Activated naive CD8-positive, alpha-beta T cell treated with anti-CD3 and anti-CD28 coated beads, Interleukin-2, amount 50 U/mL, for 16 hours (primary cell): ENCODE measurements around the gene GPSM1.

ENCODE experiments used
- DNase-seq: peaks from one replicate; pipeline ENCODE4 v3.0.0-alpha.2; 2020; ENCODE audit warnings: low read depth, low spot score

The GPSM1 gene

DNA sequence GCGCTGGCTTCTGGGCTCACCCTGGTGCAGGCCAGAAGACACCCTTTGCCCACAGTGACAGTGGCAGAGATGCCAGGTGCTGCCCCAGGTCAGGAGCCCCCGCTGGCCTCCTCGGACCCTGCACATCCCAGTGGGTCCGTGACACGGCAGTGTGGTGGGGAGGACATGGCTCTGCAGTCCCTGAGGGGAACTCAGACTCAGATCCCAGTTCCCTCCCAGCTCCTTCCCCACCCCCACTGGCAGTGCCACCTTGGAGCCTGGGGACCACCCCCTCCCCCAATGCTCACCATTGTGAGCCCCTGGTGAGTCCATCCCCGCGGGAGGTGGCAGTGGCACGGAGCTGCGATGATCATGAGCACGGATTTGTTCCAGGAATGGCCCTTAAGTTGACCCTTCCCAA, 22.9 kb upstream of the GPSM1 start:
- no peak for DNase-seq

DNA sequence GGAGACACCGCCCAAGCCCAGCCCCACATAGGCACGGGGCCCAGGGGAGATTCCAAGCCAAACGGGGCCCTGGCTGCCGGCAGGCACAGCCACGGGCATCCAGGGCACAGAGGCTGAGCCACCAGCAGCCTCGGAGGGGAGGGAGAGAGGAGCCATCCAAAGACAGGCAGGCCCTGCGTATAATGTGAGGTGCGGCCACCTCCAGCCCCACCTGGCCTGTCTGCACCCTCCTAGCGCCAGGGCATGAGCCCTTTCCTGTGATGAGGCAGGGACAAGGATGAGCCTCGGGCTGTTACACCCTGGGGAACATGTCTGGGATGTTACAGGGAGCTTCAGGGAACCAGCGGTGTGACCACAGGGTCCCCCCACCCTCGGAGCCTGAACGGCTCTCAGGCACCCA, 22.4 kb upstream of the GPSM1 start:
- DNase-seq, result no peak

DNA sequence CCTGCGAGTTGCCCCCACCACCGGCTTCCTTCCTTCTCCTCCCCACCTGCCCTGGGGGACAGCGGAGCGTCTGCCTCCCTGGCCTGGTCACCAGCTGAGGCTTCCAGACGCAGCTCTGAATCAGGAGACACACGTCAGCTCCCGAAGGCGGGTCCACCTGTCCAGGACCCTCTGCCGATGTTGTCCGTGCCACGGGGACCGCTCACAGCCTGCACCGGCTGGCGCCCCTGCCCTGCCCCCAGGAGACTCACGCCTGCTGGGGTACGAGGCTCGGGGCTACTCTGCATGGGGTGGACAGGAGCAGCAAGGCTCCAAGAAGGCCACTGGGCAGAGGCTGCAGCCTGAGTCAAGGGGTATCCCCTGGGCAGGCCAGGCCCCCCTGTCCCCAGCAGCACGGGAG, 21.5 kb upstream of the GPSM1 start:
- DNase-seq, result no peak

DNA sequence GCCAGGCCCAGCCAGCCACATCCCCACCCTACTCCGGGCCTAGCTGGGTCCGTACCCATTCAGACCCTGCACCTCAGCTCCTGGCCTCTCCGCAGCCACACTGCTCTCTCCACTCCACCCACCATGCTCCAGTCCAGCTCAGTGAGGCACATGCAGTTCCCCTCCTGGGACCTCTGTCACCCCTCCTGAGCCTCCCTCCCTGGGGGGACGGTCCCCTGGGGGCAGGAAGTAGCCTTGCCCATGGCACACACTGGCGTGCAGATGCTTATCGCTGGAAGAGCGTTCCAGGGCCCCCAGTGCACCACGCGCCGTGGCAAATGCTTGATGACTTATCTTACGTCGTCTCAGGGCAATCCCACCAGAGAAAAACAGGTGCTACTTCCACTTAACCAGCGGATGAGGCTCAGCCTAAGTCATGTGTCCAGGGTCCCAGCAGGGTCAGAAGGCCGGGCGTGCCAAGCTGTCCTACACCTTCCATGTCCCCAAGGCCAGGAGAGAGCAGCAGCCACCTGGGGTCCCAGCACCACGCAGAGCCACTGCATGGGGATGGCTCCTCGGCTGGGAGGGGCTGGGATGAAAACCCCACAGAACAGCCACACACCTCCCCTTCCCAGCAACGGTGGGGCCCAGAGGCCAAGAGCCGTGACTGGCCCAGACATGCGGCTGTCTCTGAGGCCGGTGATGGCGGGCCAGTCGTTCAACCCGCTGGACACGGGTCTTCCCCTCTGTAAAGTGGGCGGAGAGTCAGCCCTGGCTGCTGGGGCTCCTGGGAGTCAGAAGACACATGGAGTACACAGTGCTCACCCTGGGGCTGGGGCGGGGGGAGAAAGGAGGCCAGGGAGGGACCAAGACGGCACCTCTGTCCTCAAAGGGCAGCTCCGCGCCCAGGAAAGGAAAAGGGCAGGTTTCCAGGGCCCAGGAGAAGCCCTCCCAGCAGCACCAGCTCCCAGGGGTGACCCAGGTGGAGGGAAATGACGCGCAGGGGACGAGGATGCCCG, 20.8 kb upstream of the GPSM1 start:
- no peak for DNase-seq

DNA sequence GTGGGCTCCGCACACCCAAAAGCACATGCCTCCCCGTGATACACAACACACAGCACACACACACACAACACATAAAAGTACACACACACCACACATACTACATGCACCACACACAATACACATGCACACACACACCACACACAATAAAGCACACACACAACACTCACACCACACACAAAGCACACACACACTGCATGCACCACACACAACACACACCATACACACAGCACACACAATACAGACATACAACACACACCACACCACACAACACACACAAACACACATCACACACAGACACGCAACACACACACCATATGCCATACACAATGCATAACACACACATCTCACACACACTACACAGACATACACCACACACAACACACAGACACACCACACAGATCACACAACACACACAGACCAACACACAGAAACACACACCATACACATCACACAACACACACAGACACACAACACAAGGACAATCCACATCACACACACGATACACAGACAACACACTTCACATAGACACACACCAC, 20.1 kb upstream of the GPSM1 start:
- no peak for DNase-seq

DNA sequence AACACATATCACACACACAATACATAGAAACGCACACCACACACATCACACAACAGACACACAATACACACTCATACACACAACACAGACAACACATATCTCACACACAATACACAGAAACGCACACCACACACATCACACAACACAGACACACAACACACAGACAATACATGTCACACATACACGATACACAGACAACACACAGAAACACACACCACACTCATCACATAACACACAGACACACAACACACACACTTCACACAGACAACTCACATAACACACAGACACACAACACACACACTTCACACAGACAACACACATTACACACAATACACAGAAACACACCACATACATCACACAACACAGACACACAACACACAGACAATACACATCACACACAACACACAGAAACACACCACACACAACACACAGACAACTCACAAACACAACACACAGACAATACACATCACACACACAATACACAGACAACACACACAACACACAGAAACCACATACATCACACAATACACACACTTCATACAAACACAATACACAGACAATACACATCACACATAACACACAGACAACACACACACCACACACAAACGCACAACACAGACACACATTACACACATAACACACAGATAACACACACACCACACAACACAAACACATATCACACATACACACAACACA, 19.2 kb upstream of the GPSM1 start:
- DNase-seq, result no peak

DNA sequence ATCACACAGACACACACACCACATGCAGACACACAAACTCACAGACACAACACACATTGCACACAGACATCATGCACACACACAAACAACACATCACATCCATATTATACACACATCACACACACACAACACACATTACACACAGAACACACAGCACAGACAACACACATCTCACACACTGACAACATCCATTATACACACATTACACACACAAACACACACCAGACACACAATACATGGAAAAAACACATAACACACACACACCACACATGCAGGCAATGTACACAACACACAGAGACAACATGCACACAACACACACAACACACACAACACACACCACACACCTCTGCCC, 18.7 kb upstream of the GPSM1 start:
- DNase-seq, result no peak

DNA sequence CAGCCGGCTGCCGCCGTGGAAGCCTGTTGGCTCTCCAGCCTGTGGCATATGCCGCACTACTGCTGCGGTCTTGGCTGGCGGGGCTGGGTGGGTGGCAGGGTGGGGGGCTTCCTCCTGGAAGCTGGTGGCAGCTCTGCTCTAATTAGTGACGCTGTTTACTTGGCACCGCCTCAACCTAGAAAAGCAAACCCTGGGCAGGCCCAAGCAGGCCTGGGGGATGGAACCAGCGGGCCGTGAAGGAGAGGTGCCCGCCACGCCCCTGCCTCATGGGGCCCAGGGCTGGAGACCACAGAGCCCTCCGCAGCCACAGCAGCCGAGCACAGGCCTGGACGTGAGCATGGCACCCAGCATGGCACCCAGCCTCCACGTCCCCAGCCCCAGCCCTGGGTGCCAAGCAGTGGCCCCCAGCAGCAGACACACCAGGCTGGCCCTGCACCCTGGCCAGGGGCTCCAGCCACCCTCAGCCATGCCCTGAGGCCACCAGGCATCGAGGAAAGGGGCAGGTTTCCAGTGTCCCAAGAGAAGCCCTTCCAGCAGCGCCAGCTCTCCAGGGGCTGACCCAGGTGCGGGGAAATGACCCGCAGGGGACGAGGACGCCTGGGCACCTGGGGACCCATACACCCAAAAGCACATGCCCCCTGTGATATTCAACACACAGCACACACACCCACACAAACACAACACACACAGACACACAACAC, 18.1 kb upstream of the GPSM1 start:
- DNase-seq, result no peak

DNA sequence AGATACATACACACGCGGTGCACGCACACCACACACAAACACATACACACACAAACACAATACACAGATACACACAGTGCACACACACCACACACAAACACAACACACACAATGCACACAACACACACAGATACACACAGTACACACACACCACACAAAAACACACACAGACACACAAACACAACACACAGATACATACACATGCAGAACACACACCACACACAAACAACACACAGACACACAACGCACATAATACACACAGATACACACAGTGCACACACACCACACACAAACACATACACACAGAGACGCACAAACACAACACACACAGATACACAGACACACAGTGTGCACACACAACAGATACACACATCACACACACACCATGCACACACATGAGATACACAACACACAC, 17.5 kb upstream of the GPSM1 start:
- DNase-seq, result no peak

DNA sequence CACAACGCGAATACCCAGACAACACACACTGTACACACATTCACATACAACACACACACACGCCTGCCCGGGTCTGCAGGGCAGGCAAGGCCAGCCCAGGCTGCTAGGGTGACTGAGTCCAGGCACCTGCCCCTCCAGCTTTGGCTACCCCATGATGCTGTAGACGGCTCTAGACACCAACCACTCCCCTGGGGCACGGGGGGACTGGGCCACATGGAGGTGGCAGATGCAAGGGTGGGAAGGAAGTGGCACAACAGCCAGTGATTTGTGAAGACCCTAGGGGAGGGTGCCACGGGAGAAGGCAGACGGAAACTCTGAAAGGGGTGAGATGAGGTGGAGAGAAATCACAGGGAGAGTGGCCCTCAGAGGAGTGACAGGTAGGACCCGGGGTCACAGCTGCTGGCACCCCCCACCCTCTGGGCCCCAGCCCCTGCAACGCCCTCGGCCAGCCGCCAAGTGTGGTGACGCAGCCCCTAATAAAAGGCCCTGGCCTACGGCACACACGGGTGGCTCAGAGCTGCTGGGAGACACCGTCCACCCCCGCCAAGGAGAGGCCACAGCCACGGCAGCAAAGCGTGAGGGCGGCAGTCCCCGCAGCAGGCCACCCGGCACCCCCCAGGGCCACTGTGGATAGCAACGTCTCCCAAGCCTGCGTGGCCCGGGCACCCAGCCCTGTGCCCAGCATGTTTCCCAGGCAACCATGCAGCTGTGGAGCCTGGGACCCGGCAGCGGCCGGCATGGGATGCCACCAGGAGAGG, 16.9 kb upstream of the GPSM1 start:
- no peak for DNase-seq

DNA sequence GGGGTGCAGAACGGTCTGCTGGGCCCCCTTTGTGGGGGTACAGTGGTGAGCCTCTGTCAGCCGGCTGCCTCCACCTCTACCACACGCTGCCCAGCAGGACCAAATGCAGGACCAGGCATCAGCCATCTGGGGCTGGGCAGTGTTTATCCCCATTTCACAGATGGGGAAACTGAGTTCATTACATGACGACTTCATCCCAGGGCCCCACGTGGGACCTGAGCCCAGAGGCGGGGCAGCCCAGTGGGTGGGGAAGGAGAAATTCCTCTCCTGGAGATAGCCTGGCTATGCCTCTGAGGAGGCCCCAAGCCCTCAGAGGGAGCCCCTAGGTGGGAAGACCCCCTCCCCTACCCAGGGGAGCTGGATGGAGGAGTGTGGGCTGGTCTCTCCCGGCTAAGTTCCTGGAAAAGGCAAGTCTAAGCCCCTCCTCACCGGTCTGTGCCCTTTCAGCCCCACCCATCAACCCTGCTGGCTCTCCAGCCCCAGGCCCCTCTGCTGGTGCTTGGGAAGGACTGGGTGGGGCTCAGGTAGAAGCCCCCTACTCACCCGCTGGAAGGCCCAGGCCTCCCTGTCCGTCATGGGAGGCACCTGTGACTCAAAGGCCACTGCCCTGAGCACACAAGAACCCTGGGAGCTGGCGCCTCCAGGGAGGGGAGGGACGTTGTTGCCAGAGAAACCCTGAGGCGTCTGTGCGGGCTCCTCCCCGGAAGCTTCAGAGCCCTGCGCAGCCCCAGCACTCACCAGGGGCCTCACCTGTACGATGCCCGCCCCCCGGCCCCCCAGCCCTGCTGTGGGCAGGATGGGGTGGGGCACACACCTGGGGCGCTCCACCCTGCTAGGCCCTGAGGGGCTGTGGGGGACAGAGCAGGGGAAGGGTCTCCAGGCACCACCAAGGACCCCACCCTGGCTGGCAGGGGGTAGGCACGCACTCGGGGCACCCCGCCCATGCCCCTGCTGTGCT, 16.0 kb upstream of the GPSM1 start:
- DNase-seq, result no peak

DNA sequence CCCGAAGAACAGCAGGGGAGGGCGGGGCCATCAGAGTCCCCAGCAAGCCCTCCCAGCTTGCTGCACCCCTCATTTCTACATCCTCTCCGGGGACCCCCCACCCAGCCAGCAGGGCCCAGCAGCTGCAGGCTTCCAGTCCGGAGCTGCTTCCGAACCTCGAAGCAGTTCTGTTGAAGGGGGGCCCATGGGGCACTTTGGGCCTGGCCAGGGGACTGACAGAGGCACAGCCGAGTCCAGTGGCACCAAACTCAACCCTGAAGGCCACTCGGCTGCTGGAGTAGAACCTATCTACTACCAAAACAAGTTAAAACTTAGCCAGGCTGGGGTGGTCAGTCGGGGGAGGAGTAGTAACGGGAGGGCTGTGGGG, 15.3 kb upstream of the GPSM1 start:
- DNase-seq, result no peak

DNA sequence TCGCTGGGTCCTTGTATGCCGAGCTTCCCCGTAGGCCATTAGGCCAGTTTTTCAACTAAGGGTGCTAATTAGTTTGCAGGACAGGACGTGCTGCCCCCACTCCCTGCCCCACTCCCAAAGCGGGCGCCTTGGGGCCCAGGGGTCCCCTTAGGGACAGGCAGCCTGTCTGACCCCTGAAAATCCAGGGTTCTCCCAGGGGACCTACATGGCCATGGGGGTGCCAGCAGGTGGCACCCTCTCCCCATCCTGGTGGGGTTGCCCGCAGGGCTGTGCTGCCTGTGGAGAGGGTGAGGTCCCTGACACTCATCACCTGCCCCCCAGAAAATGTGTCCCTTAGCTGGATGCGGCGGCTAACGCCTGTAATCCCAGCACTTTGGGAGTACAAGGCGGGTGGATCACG, 14.9 kb upstream of the GPSM1 start:
- DNase-seq, result no peak

DNA sequence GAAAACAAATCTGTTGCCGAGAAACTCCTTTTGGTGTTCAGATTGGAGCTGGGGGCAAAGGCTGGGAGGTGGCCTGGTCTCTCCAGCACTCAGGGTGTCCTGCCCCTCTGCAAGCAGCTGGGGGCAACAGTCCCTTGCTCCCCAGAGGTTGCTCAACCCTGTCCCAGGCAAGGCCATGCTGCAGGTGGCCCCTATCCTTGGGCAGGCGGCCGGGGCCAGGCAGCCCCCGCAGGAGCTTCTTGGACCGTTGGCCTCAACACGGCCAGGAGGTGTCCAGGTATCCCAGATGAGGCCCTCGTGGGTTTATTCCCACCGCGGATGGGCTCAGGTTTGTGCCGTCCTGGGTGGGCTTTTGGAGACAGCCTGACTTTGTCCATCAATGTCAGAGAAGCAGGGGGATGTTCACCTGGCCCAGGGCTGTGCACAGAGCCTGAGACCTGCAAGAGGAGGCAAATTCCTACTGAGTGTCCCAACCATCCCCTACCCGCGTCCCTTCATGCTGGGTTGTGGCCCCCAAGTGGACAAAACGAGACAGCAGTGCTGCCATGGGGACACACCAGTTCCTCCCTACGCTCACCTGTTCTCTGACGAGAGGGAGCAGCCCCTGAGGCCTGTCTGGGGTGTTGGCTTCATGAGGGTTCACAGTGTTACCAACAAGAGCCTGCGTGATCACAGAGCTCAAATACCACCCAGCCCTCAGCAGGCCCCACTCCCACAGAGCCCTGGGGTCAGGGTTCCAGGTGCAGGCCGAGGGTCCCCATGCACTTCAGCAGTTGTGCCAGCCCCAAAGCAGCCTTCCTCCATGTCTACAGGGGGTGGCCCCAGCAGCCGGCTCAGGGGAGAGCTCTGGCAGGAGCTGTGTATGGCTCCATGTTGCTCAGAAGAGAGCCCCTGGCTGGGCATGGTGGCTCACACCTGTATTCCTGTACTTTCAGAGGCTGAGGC, 14.0 kb upstream of the GPSM1 start:
- no peak for DNase-seq

DNA sequence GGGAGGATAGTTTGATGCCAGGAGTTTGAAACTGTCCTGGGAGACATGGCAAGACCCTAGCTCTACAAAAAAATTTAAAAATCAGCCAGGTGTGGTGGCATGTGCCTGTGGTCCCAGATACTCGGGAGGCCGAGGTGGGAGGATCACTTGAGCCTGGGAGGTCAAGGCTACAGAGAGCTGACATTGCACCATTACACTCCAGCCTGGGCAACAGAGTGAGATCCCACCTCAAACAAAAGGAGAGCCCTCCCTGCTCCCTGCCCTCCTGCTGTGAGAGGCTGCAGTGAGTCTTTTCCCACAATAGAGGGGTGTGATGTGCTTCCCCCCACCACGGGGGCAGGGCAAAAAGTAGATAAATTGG, 13.3 kb upstream of the GPSM1 start:
- no peak for DNase-seq

DNA sequence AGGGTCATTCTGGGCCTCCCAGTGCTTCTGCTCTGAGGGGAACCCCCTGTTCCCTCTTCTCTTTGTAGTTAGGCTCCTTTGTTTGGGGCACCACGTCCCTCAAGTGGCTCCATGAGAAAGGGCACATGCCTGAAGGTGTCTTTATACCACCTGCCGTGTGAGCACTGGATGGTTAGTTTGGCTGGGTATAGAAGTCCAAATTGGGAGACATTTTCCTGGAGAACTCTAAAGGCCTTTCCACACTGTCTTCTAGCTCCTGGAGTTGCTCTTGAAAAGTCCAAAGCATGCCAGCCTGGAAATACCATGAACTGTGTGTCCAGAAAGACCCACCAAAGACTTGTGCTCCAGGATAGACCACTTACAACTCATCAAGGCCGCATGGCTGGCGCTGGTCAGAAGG, 12.4 kb upstream of the GPSM1 start:
- no peak for DNase-seq

DNA sequence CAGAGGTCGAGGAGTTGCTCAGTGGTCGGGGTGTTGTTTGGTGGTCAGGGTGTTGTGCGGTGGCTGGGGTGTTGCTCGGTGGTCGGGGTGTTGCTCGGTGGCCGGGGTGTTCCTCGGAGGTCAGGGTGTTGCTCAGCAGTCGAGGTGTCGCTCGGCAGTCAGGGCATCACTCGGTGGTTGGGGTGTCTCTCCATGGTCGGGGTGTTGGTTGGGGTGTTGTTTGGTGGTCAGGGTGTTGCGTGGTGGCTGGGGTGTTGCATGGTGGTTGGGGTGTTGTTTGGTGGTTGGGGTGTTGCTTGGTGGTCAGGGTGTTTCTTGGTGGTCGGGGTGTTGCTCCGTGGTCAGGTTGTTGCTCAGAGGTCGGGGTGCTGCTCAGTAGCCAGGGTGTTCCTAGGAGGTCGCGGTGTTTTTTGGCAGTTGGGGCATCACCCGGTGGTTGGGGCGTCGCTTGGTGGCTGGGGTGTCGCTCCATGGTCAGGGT, 11.0 kb upstream of the GPSM1 start:
- DNase-seq, result no peak

DNA sequence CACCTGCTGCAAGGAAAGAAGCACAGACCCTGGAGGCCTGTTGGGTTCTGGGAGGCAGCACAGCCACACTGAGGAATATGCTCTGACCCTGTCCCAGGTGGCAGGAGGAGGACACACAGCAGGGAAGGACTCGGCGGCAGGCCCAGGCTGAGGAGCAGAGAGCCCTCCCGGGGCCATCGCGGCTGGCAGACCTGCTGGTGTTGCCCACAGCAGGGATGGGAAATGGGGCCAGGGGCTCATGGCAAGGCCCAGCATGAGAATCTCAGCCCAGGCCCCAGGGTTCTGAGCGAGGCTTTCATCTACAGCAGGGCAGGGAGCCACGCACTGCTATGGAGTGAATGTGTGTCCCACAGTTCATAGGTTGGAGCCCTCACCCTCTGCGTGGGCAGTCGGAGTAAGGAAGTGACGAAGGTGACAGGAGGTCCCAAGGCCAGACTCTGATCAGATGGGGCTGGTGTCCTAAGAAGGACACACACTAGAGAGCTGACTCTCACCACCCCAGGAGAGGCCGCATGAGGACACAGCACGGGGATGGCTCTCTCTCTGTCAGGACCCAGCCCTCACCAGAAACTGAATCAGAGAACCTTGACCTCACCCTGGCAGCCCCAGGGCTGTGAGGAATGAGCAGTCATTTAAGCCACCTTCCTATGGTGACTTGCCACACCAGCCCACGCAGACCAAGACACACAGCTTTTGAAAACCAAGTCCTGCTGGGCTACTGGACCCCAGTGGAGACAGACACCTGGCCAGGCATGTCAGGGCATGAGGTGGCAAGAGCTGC, 10.3 kb upstream of the GPSM1 start:
- DNase-seq, result no peak
